ENCODE measurements around the gene LDAF1. TPM values are rescaled to one million over a fixed set of nuclear protein-coding genes. Genes with fewer than 3 reads are reported as not detected.

LDAF1 gene
- polyA plus RNA-seq, 1 experiment, result 31.1 TPM

- POLR2A ChIA-PET, result no interaction called here
Measured at GRCh38 chr16:21125191-21125590, 33.3 kb upstream of the LDAF1 start.

GRCh38 chr16:21126518-21126917 is 32.0 kb upstream of the LDAF1 start:
- CTCF ChIA-PET, result no interaction called here
- Histone ChIP-seq H3K27me3 (ENCODE audit: control insufficient read depth, insufficient read depth, low read length) (no peaks in the 10 kb centered on the region), H3K4me3 (ENCODE audit: low read depth, low read length) (no peak overlapping the region), H3K36me3 (ENCODE audit: control insufficient read depth, insufficient read depth, low read length) (no peaks in the 10 kb centered on the region)
- no peak for TF ChIP-seq CTCF (IDR thresholded peaks at IDR 0.05; ENCODE audit: insufficient read depth, low read depth, low read length)
- DNase-seq (ENCODE audit: low read depth), result no peak
- POLR2A ChIA-PET, result no interaction called here

More at GRCh38 chr16:21125191-21125590, 33.3 kb upstream of the LDAF1 start:
- TF ChIP-seq CTCF (IDR thresholded peaks at IDR 0.05; ENCODE audit: insufficient read depth, low read depth, low read length), result no peak
- Histone ChIP-seq H3K27me3 (ENCODE audit: control insufficient read depth, insufficient read depth, low read length) (no peaks in the 10 kb centered on the region), H3K36me3 (ENCODE audit: control insufficient read depth, insufficient read depth, low read length) (no peaks in the 10 kb centered on the region), H3K4me3 (ENCODE audit: low read depth, low read length) (no peak overlapping the region)
- CTCF ChIA-PET, result interaction anchor here (1.0 kb wide), 1 partner anchor 273 kb away, joined by 3 read pairs; no protein-coding TSS in a partner anchor
- no peak for DNase-seq (ENCODE audit: low read depth)

- no peak for DNase-seq (ENCODE audit: low read depth)
- CTCF ChIA-PET, result no interaction called here
- Histone ChIP-seq H3K27me3 (ENCODE audit: control insufficient read depth, insufficient read depth, low read length) (no peaks in the 10 kb centered on the region), H3K4me3 (ENCODE audit: low read depth, low read length) (no peak overlapping the region), H3K36me3 (ENCODE audit: control insufficient read depth, insufficient read depth, low read length) (no peaks in the 10 kb centered on the region)
- TF ChIP-seq CTCF (IDR thresholded peaks at IDR 0.05; ENCODE audit: insufficient read depth, low read depth, low read length), result no peak
- POLR2A ChIA-PET, result no interaction called here
Measured at GRCh38 chr16:21128991-21129390, 29.5 kb upstream of the LDAF1 start.

- CTCF ChIA-PET, result interaction anchor here (1.2 kb wide), 1 partner anchor 1551 kb away, joined by 3 read pairs; no protein-coding TSS in a partner anchor
Measured at GRCh38 chr16:21130811-21131210, 27.7 kb upstream of the LDAF1 start.

GRCh38 chr16:21134053-21134452 is 24.4 kb upstream of the LDAF1 start:
- H3K36me3 ChIP-seq (ENCODE audit: control insufficient read depth, insufficient read depth, low read length), result no peaks in the 10 kb centered on the region
- ChIA-PET CTCF (interaction anchor here (0.9 kb wide), 1 partner anchor 172 kb away, joined by 3 read pairs; no protein-coding TSS in a partner anchor), POLR2A (no interaction called here)
- no peaks in the 10 kb centered on the region for H3K27me3 ChIP-seq (ENCODE audit: control insufficient read depth, insufficient read depth, low read length)
- no peak for TF ChIP-seq CTCF (IDR thresholded peaks at IDR 0.05; ENCODE audit: insufficient read depth, low read depth, low read length)
- no peak overlapping the region for H3K4me3 ChIP-seq (ENCODE audit: low read depth, low read length)
- DNase-seq (ENCODE audit: low read depth), result no peak

More at GRCh38 chr16:21130811-21131210, 27.7 kb upstream of the LDAF1 start:
- no peak for TF ChIP-seq CTCF (IDR thresholded peaks at IDR 0.05; ENCODE audit: insufficient read depth, low read depth, low read length)
- POLR2A ChIA-PET, result no interaction called here
- Histone ChIP-seq H3K36me3 (ENCODE audit: control insufficient read depth, insufficient read depth, low read length) (no peaks in the 10 kb centered on the region), H3K4me3 (ENCODE audit: low read depth, low read length) (no peak overlapping the region), H3K27me3 (ENCODE audit: control insufficient read depth, insufficient read depth, low read length) (no peaks in the 10 kb centered on the region)
- no peak for DNase-seq (ENCODE audit: low read depth)

Data from BJ (cell line).